Hypothalamus (tissue), 51 donors: Measurements from ENCODE around the gene CTDNEP1.
A peak's percentile ranks its signal among the peaks of the same experiment; 100 is the strongest.

ENCODE experiments used
- DNase-seq, 51 donors: peaks; one replicate each; lab custom pipeline; 2025; lab: John Stamatoyannopoulos, UW

Gene CTDNEP1

DNA sequence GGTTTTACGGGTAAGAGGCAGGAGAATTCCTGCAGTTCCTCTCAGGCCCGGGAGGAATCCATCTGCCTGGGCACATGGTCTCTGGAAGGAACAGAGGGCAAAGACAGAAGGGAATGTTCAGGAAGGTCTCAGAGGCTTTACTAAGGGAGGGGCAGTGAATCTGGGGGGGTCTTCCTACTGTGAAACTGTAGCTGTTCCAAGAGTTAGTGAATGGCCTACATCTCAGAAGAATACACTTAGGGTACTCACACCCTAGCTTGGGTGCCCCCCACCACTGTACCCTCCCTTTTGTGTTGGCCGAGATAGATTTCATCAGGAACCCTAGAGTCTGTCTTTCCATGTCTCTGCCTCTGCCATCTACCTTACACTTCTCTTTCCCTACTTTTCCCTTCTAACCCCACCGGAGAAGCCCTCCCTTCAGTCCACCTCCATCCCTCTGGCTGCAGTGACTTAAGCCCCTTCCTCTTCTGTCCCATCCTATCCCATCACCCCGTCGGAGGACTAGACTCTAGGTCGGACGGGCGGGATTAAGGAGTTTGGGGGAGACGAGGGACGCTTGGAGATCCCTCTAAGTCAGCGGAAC, 32.2 kb downstream of the CTDNEP1 start:
- no peak for DNase-seq

DNA sequence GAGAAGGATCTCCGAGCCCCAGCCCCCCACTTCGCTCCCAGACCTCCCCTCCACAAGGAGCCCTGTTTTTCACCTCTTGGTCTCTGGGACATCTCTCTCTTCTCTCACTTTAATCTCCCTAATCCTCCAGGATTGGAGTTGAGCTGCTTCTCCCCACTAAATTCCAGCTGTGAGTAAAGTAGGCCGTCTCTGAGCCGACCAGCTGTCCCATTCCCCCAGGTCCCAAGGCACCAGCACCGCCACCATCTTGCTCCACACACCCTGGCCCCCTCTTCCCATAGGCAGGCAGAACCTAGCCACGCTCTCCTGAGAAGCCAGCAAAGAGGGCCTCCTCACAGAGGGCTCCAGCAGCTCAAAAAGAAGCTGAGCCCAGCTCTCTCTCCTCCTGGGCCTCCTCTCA, 32.8 kb downstream of the CTDNEP1 start:
- no peak for DNase-seq

DNA sequence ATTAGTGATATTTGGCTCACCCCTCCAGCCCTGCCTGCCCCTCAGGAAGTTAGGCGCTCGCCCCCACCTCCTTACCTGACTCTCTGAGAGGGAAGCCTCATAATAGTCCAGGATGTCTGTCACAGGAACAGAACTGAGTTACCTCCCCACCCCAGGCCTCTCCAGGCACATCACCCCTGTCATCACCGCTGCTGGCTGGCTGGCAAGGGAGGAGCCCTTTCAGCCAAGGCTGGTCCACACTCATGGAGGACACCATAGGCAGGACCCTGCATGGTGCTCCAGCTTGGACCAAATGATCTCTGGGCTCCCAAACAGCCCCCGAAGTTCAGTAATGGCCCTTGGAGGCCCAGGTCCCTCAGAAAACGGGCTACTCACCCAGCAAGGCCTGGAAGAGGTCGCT, 33.4 kb downstream of the CTDNEP1 start:
- no peak for DNase-seq

DNA sequence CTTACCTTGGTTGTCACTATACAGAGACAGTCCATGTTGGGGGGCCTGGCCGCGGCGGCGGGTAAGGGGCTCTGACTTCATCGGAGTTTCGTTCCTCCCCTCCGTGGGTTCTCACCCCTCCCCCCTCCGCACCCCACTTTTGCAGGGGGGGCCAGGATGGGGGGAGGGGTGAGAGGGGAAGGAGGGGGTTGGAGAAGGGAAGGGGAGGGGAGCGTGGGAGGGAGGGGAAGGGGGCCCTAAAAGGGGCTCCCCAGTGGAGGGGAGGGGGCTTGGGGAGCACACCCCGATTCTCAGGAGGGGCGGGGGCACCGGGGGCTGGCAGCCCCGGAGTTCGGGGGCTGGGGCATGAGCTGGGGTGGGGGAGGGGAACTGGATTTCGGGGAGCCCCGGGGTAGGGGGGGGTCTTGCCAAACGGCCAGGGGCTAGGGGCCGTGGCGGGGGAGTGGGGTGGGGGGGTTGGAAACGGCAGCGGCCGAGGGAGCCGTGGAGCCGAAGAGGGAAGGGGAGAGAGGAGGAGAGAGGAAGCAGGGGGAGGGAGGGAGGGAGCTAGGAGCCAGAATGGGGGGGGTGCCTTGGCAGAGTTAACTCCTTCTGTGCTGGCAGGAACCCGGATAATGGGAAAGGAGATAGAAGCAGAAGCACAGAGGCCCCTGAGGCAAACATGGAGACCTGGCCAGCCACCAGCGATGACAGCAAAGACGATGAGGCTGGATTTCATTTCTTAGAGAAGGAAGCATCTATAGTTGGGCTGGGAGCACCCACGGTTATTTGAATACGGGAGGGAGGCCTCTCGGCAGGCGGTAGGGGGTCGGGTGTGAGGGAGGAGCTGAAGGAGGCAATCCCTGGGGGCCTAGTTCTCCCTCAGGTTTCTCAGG, 34.2 kb downstream of the CTDNEP1 start:
- peak in 25 of 51 donors; percentile 12 to 67 (median 39) for DNase-seq

GRCh38 chr17:7216242-7217112, 35.1 kb downstream of the CTDNEP1 start:
- peak in 2 of 51 donors; percentile 11 to 19 for DNase-seq

GRCh38 chr17:7215652-7216180, 35.8 kb downstream of the CTDNEP1 start:
- DNase-seq = peak in 2 of 51 donors; percentile 13 to 14

DNA sequence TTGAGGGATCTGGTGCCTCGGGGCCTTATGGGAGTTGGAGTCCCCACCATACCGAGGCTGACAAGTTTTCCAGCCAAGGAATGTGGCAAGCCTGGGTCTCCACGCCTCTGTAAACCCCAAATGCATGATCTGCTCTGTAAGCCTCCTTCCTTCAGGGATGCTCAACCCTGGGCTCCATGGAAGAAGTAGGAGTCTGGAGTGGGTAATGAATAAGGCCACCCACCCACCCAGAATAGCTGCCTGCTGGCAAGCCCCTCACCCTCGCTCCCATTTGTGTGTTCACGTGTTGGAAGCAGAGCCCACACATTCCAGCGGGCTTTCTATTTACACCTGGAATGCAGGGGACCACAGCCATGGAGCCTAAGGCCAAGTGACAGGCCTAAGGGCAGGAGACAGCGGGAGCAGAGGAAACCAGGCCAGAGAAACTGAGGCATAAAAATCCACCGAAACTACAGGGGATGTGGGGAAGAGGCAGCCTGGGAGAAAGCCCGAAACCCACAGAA, 36.3 kb downstream of the CTDNEP1 start:
- DNase-seq = peak in 4 of 51 donors; percentile 52 to 87 (median 59)

DNA sequence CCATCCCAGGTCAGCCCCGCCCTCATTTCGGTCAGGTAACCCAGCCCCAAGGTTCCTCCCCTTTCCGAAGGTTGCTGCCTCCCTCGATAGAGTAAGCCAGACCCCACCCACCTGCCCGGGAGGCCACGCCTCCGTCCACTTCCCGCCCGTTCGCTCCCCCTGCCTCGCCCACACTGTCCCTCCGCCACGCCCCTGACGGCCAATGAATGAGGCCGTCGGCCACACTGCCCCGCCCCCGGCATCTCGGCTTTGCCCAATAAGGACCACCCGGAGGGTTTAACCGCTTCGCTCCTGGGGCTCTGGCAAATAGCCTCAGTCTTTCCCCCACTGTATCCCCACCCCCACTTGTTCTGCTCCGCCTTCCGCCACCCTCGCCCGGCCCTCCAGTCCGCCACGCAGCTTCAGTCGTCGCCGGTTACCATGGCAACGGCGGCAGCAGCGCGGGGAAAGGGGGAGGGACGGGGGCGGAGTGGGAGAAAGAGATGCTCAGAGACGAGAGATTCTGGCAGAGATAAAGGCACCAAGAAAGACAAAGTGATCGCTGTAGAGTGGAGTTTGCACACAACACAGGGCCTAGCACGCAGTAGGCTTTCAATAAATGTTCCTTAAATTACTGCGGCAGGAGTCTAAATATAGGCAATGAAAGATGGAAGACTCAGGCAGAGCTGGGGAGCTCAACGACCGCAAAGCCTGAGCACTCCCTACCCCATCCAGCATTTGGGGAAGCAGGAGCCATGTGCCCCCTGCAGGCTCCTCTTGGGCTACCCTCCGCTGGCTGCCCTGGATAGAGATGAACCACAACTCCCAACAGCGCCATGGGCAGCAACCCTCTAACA, 37.0 kb downstream of the CTDNEP1 start:
- DNase-seq = peak; percentile 58 to 98 (median 95)

- DNase-seq = peak in 32 of 51 donors; percentile 56 to 90 (median 74)
Observed at GRCh38 chr17:7213895-7214299, 37.6 kb downstream of the CTDNEP1 start.

GRCh38 chr17:7211491-7212273, 39.9 kb downstream of the CTDNEP1 start:
- no peak for DNase-seq

- DNase-seq = no peak
Observed at GRCh38 chr17:7208754-7209460, 42.6 kb downstream of the CTDNEP1 start.

- DNase-seq = no peak
Observed at GRCh38 chr17:7208027-7208571, 43.4 kb downstream of the CTDNEP1 start.

DNA sequence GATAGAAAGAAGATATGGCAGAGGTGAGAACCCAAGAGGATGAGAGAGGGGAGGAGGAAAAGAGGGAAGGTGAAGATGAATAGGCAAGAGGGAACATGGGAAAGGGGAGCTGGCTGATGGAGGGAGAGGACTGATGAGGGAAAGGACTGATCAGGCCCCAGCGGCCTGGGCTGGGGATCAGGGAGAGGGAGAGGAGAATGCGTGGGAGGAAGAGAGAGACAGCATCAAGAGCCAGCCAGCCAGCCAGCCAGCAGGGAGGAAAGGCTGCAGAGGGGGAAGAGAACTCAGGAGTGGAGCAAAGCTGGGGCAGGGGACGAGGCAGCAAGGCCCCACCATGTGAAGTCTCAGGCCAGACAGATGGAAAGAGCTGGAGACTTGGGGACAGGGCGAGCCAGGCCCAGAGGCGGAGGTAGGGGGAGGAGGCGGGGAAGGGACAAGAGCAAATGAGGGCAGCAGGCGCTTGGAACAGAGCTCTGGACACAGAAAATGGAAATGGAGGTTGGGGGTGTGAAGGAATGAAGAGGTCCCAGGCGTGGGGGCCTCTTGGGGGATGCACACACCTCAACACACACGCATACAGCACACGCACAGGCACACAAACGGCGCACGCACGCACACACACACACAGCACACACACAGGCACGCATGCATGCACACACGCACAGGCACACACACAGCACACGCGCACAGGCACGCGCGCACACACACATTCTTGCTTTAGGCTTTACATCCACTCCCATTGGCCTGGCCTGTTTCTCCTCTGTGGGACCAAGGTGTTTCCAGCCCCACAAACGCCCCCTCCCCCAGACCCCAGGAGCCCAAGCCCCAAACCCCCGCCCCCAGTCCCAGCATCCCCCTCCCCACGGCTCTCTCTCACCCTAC, 44.2 kb downstream of the CTDNEP1 start:
- DNase-seq = no peak

DNA sequence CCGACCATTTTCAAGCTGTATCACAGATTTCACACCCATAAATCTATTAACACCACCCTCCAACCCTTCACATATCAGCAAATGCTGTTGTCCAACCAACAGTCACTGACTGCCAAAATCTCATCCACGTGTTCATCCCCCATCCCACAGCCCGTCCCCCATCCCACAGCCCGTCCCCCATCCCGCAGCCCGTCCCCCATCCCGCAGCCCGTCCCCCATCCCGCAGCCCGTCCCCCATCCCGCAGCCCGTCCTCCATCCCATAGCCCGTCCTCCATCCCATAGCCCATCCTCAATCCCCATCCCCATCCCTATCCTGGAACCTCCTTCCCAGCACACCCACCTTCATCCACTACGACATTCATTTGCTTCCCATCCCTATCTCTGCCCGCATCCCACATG, 46.0 kb downstream of the CTDNEP1 start:
- no peak for DNase-seq

GRCh38 chr17:7204828-7205461, 46.6 kb downstream of the CTDNEP1 start:
- DNase-seq = peak in 48 of 51 donors; percentile 38 to 96 (median 83)

GRCh38 chr17:7204336-7204735, 47.2 kb downstream of the CTDNEP1 start:
- DNase-seq = peak in 2 of 51 donors; percentile 52 to 53
